Activated CD8-positive, alpha-beta memory T cell treated with anti-CD3 and anti-CD28 coated beads, Interleukin-2, amount 10 ng/mL, durations not matched to agents 7 days and 5 days (primary cell): Measurements from ENCODE around the gene PHLDA3. TPM values are rescaled to one million over a fixed set of nuclear protein-coding genes. Genes with fewer than 3 reads are reported as not detected.

Source experiments
- ATAC-seq: fragments of 150-1000 bp; cut with Tn5 transposase; one replicate; pipeline ENCODE4 v1.10.0; 2021; ENCODE audit warnings: moderate library complexity
- CTCF ChIA-PET: fragments of 350-600 bp; sonication (Branson Sonifier 250); formaldehyde crosslinking; loops from one replicate; lab custom pipeline; 2021; ENCODE audit warnings: antibody characterized with exemption; lab: Charles Lee
- DNase-seq: peaks from one replicate; pipeline ENCODE4 v3.0.0-alpha.2; 2020
- H3K27ac Mint-ChIP-seq: one replicate; pipeline ENCODE4 v1.8.0; 2021; ENCODE audit warnings: mild to moderate bottlenecking, mixed read lengths
- H3K27me3 Mint-ChIP-seq: one replicate; pipeline ENCODE4 v1.8.0; 2021; ENCODE audit warnings: mixed read lengths
- H3K36me3 Mint-ChIP-seq: one replicate; pipeline ENCODE4 v1.8.0; 2021; ENCODE audit warnings: mild to moderate bottlenecking, mixed read lengths
- H3K4me1 Mint-ChIP-seq: one replicate; pipeline ENCODE4 v1.8.0; 2021; ENCODE audit warnings: mixed read lengths
- H3K4me3 Mint-ChIP-seq: one replicate; pipeline ENCODE4 v1.8.0; 2021; ENCODE audit warnings: mild to moderate bottlenecking, moderate library complexity, mixed read lengths
- H3K9me3 Mint-ChIP-seq: one replicate; pipeline ENCODE4 v1.8.0; 2022; ENCODE audit warnings: low read depth, mixed read lengths
- total RNA-seq, 2 experiments: library from RNA; stranded (reverse); gene quantifications; one replicate each; pipeline ENCODE4 v1.2.3, GENCODE V29; 2021

Gene PHLDA3
- total RNA-seq, 2 experiments from 2014 or later, result 12.9 to 23.5 TPM

- H3K4me3 Mint-ChIP-seq, result no peak overlapping the region
- ATAC-seq, result no peak
Observed at GRCh38 chr1:201427963-201428362, 41.0 kb downstream of the PHLDA3 start.

GRCh38 chr1:201426479-201427310 is 42.3 kb downstream of the PHLDA3 start:
- no peak overlapping the region for H3K27ac Mint-ChIP-seq
- no peaks in the 10 kb centered on the region for H3K36me3 Mint-ChIP-seq
- peaks cover 6% of the 10 kb centered on the region for H3K27me3 Mint-ChIP-seq
- no peak overlapping the region for H3K4me3 Mint-ChIP-seq
- CTCF ChIA-PET, result interaction anchor here (1.0 to 2.3 kb wide), 5 partner anchors 9 to 86 kb away, joined by 3 to 8 read pairs (median 7); no protein-coding TSS in a partner anchor
- no peaks in the 10 kb centered on the region for H3K9me3 Mint-ChIP-seq
- ATAC-seq (peak; percentile 40), DNase-seq (peak; percentile 43)
- H3K4me1 Mint-ChIP-seq, result peaks cover 13% of the 10 kb centered on the region

More at GRCh38 chr1:201427963-201428362, 41.0 kb downstream of the PHLDA3 start:
- no peak for DNase-seq
- Mint-ChIP-seq H3K27me3 (peaks cover 6% of the 10 kb centered on the region), H3K4me1 (peaks cover 13% of the 10 kb centered on the region), H3K9me3 (no peaks in the 10 kb centered on the region), H3K27ac (no peak overlapping the region), H3K36me3 (no peaks in the 10 kb centered on the region)
- CTCF ChIA-PET, result interaction anchor here (1.9 to 2.3 kb wide), 2 partner anchors 20 to 84 kb away, joined by 7 to 8 read pairs; no protein-coding TSS in a partner anchor

GRCh38 chr1:201424146-201424545 is 44.8 kb downstream of the PHLDA3 start:
- Mint-ChIP-seq H3K27me3 (peaks cover 12% of the 10 kb centered on the region), H3K27ac (no peak overlapping the region), H3K4me1 (peaks cover 13% of the 10 kb centered on the region), H3K36me3 (no peaks in the 10 kb centered on the region), H3K4me3 (no peak overlapping the region), H3K9me3 (no peaks in the 10 kb centered on the region)
- CTCF ChIA-PET, result interaction anchor here (1.2 kb wide), 1 partner anchor 12 kb away, joined by 5 read pairs; no protein-coding TSS in a partner anchor
- DNase-seq (no peak), ATAC-seq (no peak)

- CTCF ChIA-PET, result no interaction called here
- Mint-ChIP-seq H3K36me3 (no peaks in the 10 kb centered on the region), H3K27me3 (peaks cover 8% of the 10 kb centered on the region), H3K27ac (no peak overlapping the region), H3K4me1 (peaks cover 13% of the 10 kb centered on the region), H3K4me3 (no peak overlapping the region), H3K9me3 (no peaks in the 10 kb centered on the region)
- ATAC-seq (no peak), DNase-seq (peak; percentile 38)
Observed at GRCh38 chr1:201423655-201424054, 45.3 kb downstream of the PHLDA3 start.

- peaks cover 13% of the 10 kb centered on the region for H3K4me1 Mint-ChIP-seq
- no peak overlapping the region for H3K27ac Mint-ChIP-seq
- H3K4me3 Mint-ChIP-seq, result no peak overlapping the region
- no peaks in the 10 kb centered on the region for H3K9me3 Mint-ChIP-seq
- DNase-seq (no peak), ATAC-seq (no peak)
- CTCF ChIA-PET, result interaction anchor here (0.6 kb wide), 1 partner anchor 25 kb away, joined by 3 read pairs; no protein-coding TSS in a partner anchor
- H3K27me3 Mint-ChIP-seq, result peaks cover 10% of the 10 kb centered on the region
- H3K36me3 Mint-ChIP-seq, result no peaks in the 10 kb centered on the region
Observed at GRCh38 chr1:201422436-201423030, 46.5 kb downstream of the PHLDA3 start.

GRCh38 chr1:201422026-201422425 is 47.0 kb downstream of the PHLDA3 start:
- H3K9me3 Mint-ChIP-seq, result no peaks in the 10 kb centered on the region
- no peaks in the 10 kb centered on the region for H3K36me3 Mint-ChIP-seq
- H3K27me3 Mint-ChIP-seq, result peaks cover 10% of the 10 kb centered on the region
- DNase-seq (no peak), ATAC-seq (no peak)
- H3K27ac Mint-ChIP-seq, result no peak overlapping the region
- CTCF ChIA-PET, result no interaction called here
- H3K4me1 Mint-ChIP-seq, result peaks cover 10% of the 10 kb centered on the region
- H3K4me3 Mint-ChIP-seq, result no peak overlapping the region

GRCh38 chr1:201421041-201421440 is 47.9 kb downstream of the PHLDA3 start:
- DNase-seq (no peak), ATAC-seq (no peak)
- H3K4me3 Mint-ChIP-seq, result no peak overlapping the region
- no peaks in the 10 kb centered on the region for H3K36me3 Mint-ChIP-seq
- CTCF ChIA-PET, result no interaction called here
- no peaks in the 10 kb centered on the region for H3K9me3 Mint-ChIP-seq
- peaks cover 1% of the 10 kb centered on the region for H3K4me1 Mint-ChIP-seq
- no peak overlapping the region for H3K27ac Mint-ChIP-seq
- peaks cover 15% of the 10 kb centered on the region for H3K27me3 Mint-ChIP-seq

- ATAC-seq (no peak), DNase-seq (peak; percentile 36)
- H3K27me3 Mint-ChIP-seq, result peaks cover 19% of the 10 kb centered on the region
- no peaks in the 10 kb centered on the region for H3K36me3 Mint-ChIP-seq
- no peak overlapping the region for H3K27ac Mint-ChIP-seq
- CTCF ChIA-PET, result no interaction called here
- no peaks in the 10 kb centered on the region for H3K9me3 Mint-ChIP-seq
- H3K4me1 Mint-ChIP-seq, result no peaks in the 10 kb centered on the region
- H3K4me3 Mint-ChIP-seq, result no peak overlapping the region
Observed at GRCh38 chr1:201420608-201421002, 48.4 kb downstream of the PHLDA3 start.

GRCh38 chr1:201419746-201420607 is 49.0 kb downstream of the PHLDA3 start:
- ATAC-seq (no peak), DNase-seq (no peak)
- Mint-ChIP-seq H3K4me1 (no peaks in the 10 kb centered on the region), H3K27me3 (peaks cover 17% of the 10 kb centered on the region), H3K36me3 (no peaks in the 10 kb centered on the region), H3K27ac (no peak overlapping the region), H3K4me3 (no peak overlapping the region), H3K9me3 (no peaks in the 10 kb centered on the region)
- CTCF ChIA-PET, result no interaction called here

GRCh38 chr1:201419256-201419655 is 49.7 kb downstream of the PHLDA3 start:
- Mint-ChIP-seq H3K36me3 (no peaks in the 10 kb centered on the region), H3K9me3 (no peaks in the 10 kb centered on the region), H3K4me1 (no peaks in the 10 kb centered on the region), H3K27me3 (peaks cover 17% of the 10 kb centered on the region), H3K27ac (no peak overlapping the region), H3K4me3 (no peak overlapping the region)
- DNase-seq, result no peak
- CTCF ChIA-PET, result no interaction called here
- no peak for ATAC-seq

- no peaks in the 10 kb centered on the region for H3K36me3 Mint-ChIP-seq
- H3K27me3 Mint-ChIP-seq, result peaks cover 17% of the 10 kb centered on the region
- no peak for ATAC-seq
Observed at GRCh38 chr1:201418461-201418860, 50.5 kb downstream of the PHLDA3 start.

More at GRCh38 chr1:201418461-201418860, 50.5 kb downstream of the PHLDA3 start:
- Mint-ChIP-seq H3K4me1 (no peaks in the 10 kb centered on the region), H3K4me3 (no peak overlapping the region), H3K9me3 (no peaks in the 10 kb centered on the region), H3K27ac (no peak overlapping the region)
- CTCF ChIA-PET, result no interaction called here
- no peak for DNase-seq
